Activated CD8-positive, alpha-beta memory T cell treated with anti-CD3 and anti-CD28 coated beads, Interleukin-2, amount 50 U/mL, for 24 hours (primary cell): ENCODE measurements around the gene EFR3B.
A peak's percentile ranks its signal among the peaks of the same experiment; 100 is the strongest.
"Not testable (repeated sequence)": the region's sequence is repeated elsewhere in the genome, so short reads cannot be mapped to it uniquely, and the experiment has no call there.

Source experiments
- DNase-seq: peaks from one replicate; pipeline ENCODE4 v3.0.0-alpha.2; 2020; ENCODE audit errors: extremely low read depth

The EFR3B gene, protein sequence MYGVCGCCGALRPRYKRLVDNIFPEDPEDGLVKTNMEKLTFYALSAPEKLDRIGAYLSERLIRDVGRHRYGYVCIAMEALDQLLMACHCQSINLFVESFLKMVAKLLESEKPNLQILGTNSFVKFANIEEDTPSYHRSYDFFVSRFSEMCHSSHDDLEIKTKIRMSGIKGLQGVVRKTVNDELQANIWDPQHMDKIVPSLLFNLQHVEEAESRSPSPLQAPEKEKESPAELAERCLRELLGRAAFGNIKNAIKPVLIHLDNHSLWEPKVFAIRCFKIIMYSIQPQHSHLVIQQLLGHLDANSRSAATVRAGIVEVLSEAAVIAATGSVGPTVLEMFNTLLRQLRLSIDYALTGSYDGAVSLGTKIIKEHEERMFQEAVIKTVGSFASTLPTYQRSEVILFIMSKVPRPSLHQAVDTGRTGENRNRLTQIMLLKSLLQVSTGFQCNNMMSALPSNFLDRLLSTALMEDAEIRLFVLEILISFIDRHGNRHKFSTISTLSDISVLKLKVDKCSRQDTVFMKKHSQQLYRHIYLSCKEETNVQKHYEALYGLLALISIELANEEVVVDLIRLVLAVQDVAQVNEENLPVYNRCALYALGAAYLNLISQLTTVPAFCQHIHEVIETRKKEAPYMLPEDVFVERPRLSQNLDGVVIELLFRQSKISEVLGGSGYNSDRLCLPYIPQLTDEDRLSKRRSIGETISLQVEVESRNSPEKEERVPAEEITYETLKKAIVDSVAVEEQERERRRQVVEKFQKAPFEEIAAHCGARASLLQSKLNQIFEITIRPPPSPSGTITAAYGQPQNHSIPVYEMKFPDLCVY

DNA sequence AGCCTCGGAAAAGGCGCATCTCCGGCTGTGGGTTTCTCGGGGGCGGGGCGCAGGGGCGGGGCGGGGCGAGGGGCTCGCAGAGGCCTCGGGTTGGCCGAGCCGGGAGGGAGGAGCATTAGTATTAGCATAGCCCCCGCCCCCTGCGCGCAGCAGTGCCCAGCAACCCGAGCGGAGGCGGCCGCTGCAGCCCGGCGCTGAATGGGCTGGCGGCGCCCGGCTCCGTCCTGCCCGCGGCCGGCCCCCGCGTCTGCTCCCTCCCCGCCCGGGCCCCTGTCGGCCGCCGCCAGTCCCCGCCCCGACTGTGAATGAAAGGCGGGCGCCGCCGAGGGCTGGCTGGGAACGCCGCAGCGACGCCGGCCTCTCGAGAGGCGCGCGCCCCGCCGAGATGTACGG is at the start of gene EFR3B:
TSS of gene EFR3B (plus strand) at position 149 of the 393 bp plus-strand sequence. CDS start at position 386, 237 bp downstream.
- peak; percentile 64 for DNase-seq

GRCh38 chr2:24993406-24994145 is 48.3 kb upstream of the EFR3B start:
- no peak for DNase-seq

DNA sequence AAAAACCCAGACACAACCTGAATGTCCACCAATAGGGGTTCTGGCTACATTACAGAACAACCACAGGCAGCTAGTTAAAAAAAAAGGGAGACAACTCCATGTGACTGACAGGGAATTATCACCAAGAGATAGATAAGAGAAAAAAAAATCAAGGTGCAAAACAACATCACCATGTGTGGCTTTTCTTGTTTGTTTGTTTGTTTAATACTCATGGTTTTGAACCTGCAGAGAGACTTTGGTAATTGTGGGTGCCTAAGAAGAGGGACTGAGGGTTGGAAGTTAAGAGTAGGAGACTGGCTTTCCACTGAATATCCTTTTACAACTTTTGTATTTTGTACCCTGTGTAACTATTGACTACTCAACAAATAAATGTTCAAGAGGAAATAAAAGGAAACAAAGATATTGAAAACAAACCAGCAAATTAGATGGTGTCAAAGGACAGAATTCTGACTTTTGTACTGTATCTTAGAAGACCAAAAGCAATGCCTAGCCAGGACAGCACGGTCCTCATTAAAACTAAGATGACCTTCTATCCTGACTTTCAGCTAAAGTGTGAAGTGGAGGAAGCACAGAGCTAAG is 47.6 kb upstream of the EFR3B start:
- DNase-seq = no peak

- not testable (repeated sequence) for DNase-seq
These were observed 42.8 kb upstream of the EFR3B start for GRCh38 chr2:24999097-24999496.

GRCh38 chr2:25000036-25000435 is 41.8 kb upstream of the EFR3B start:
- no peak for DNase-seq

DNA sequence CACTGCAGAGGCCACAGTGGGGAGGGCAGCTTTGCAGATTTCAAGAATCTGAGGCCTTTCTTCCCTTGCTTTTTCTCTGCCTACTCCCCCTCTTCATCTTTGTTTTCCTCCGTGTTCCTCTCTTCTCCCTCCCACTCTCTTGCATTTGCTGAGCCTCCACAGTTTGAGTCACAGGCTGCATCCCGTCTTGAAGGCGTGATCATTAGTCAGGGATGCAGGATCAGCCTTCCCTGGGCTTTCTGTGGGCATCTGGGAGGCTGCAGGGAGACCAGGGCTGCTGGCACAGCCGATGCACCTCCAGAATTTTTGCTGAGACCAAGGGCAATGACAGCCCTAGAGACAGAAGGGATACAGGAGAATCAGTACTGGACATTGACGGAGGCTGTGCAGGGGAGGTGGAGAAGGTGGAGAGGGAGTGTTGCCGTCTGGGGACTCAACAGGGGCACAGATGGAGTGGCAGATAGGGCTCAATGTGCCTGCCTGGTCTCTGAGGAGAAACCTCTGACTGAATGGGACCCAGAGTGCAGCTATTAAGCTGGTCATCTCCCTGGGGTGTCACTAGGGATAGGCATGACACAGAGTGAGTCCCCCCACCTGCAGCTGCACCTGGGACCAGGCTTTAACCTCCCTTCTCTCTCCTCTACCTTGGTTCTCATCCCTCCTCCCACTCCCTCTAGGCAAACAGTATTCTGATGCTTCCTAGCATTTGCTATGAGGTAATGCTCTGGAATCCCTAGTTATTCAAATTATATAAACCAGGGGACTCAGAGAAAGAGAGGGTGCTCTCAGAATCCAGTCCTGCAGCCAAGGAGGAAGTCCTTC is 41.2 kb upstream of the EFR3B start:
- DNase-seq = no peak

- no peak for DNase-seq
These were observed 40.6 kb upstream of the EFR3B start for GRCh38 chr2:25001325-25001637.

- DNase-seq = no peak
These were observed 39.8 kb upstream of the EFR3B start for GRCh38 chr2:25002066-25002465.

DNA sequence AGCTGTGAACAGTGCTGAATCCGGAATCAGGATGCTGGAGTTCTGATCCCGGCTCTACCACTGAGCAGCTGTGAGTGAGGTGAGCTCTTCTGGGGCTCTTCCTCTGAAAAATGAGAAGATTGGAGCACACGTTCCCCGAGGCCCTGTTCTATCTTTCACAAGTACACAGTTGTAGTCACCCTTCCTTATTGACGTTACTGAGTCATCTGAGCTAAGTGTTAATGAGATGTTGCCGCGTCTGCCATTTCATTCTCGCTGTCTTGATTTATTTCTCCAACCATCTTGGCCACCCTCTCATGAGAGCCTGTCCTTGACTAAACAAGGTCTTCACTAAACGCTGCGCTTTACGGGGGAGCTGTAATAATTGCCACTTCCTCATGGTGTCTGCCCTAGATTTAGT is 31.9 kb upstream of the EFR3B start:
- DNase-seq = no peak

DNA sequence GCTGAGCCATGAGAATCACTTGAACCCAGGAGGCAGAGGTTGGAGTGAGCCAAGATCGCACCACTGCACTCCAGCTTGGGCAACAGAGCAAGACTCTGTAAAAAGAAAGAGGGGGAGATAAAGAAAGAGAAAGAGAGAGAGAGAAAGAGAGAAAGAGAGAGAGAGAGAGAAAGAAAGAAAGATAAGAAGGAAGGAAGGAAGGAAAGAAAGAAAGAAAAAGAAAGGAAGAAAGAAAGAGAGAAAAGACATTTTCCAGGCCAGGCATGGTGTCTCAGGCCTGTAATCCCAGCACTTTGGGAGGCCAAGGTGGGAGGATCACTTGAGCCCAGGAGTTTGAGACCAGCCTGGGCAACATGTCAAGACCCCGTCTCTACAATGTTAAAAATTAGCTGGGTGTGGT is 30.5 kb upstream of the EFR3B start:
- not testable (repeated sequence) for DNase-seq

DNA sequence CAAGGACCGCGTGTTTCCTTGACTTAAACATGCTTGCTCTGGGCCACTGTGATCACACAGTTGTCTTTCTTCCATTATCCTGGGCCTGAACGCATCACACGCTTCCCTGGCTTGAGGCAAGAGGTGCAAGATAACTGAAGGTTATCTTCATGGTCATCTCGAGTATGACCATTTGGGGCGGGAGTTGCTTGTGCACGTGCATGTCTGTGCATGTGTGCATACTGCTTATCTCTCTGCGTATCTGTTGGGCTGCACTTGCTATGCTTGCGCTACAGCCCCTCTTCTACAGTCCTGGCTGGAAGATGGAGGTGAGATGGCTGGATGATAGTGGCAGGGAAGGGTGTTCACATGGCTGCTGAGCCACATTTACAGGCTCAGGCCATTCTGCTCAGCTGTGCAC is 27.2 kb upstream of the EFR3B start:
- DNase-seq = no peak

DNA sequence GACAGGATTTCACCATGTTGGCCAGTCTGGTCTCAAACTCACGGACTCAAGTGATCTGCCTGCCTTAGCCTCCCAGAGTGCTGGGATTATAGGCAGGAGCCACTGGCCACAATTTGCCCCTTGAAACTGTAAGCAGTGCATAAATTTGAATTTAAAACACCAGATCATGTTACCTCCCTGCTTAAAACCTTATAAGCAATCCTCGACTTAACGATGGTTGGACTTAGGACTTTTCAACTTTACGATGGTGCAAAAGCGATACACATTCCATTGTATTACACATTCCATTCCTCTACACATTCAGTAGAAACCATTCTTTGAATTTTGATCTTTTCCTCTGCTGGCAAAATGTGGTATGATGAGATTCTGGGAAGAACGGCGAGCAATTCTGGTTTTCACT is 23.2 kb upstream of the EFR3B start:
- no peak for DNase-seq

GRCh38 chr2:25021791-25022362 is 20.0 kb upstream of the EFR3B start:
- DNase-seq = no peak

GRCh38 chr2:25023333-25023732 is 18.5 kb upstream of the EFR3B start:
- no peak for DNase-seq

- DNase-seq = no peak
These were observed 16.5 kb upstream of the EFR3B start for GRCh38 chr2:25025229-25026007.

DNA sequence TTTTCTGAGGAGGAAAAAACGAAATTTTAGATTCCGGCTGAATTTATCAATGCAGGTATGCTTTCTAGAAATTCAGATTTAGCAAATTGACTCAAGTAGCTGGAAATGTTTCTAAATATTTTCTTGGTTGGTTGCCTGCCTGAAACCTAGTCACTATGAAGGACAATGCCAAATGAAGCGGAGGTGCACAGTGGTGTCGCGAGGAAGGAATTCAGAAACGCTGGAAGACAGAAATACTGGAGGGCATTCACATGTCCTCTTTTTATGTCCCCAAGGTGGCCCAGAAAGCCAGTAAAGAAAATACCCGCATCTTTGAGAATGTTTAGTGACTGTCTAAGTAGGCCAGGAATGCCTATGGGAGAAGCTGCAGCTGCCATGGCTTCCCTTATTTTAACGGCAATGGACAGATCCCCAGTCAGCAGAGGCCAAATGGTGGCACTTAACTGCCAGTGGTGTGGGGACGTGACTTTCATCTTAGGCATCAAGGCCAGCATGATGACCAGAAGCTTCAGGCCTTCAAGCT is 15.8 kb upstream of the EFR3B start:
- DNase-seq = no peak

GRCh38 chr2:25029183-25029554 is 12.7 kb upstream of the EFR3B start:
- DNase-seq = no peak

DNA sequence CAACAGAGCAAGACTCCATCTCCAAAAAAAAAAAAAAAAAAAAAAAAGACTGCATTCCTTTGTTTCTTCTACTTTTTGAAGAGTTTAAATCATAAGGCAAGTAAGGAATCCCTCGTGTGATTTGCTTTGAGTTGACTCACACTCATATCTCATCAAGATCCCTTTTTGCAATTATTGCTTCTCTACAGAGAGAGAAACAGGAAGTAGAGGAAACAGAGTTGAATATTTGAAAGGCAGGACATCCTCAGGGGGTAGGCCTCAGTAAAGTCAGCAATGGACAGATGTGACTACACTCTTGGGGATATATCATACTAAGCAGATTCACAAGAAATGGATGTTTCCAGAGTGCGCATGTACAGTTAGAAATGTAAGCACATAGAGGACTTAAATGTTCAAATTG is 11.2 kb upstream of the EFR3B start:
- DNase-seq = no peak

DNA sequence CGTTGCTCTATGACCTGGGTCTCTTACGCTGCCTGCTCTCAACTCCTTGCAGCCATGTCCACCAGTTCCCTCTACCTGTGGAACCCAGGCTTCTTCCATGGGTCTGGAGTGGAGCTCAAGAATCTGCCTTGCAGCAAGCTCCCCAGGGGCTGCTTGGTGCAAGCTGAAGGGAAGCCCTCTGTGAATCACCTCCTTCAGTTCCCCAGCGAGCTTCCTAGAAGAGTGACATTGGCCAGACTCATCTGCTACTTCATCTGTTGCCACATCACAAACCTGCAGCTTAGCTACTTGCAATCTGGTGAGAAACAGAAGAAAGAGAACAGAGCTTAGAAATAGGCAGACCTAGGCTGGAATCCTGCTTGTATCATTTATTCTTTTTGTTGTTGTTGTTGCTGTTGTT is 9.8 kb upstream of the EFR3B start:
- DNase-seq = no peak

GRCh38 chr2:25032901-25033300 is 9.0 kb upstream of the EFR3B start:
- no peak for DNase-seq
